ENCODE measurements around the gene IGSF6. TPM values are rescaled to one million over a fixed set of nuclear protein-coding genes. Genes with fewer than 3 reads are reported as not detected.

IGSF6 gene
- total and polyA plus RNA-seq, 9 of the 15 experiments (the other 6 are each of a cell fraction or from before 2014, with no cell fraction given) = 0.07 TPM; not detected in 8

DNA sequence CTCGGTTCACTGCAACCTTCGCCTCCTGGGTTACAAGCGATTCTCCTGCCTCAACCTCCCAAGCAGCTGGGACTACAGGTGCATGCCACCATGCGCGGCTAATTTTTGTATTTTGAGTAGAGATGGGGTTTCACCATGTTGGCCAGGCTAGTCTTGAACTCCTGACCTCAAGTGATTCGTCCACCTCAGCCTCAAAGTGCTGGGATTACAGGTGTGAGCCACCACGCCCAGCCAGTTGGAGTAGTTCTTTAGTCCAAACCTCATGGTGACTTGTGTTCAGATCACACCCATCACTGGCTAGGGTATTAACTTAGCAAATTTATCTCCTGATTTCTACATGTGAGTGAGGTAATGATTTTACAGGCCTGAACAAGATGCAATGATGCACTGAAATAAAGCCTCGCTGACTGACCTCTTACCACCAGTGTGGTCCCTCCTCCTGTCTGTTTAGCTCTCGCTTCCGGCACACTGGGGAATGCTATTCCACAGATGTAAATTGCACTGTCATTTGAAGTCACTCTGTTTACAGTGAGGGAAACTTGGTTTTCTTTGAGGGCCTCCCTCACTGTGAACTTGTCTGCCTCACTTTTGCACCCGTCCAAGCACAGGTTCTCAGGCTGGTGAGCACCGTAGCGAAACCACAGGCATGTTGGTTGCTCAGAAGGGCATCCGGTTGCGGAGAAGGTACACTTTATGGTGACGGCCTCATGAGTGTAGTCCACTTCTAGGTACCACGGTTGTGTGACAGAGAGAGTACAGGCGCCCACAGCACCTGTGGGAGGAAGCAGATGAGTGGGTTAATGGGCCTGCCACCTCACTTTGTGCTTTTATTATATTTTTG is 5.5 kb downstream of the IGSF6 start:
- Histone ChIP-seq H4K20me1 (replicated peaks; ENCODE audit: control insufficient read depth, insufficient read depth, low read length) (no peaks in the 10 kb centered on the region), H3K4me1 (replicated peaks in 1 of 2; ENCODE audit: control insufficient read depth in 2 of 2, insufficient read depth in 2 of 2, low read length in 2 of 2) (no peaks in the 10 kb centered on the region; a peak in 2 of 5 replicates), H3K4me2 (ENCODE audit: insufficient read depth, low read length) (no peak overlapping the region), H3K27ac (ENCODE audit: extremely low read depth, low read depth, low read length) (no peak overlapping the region), H3K9ac (ENCODE audit: insufficient read depth in 1 of 2, low read depth in 2 of 2, low read length in 2 of 2) (no peak overlapping the region), H3K9me3 (replicated peaks; ENCODE audit: control insufficient read depth, insufficient read depth, low read depth, low read length) (no peaks in the 10 kb centered on the region), H3K9me1 (ENCODE audit: control insufficient read depth, insufficient read depth, low read length) (no peaks in the 10 kb centered on the region), H3K79me2 (ENCODE audit: control insufficient read depth, insufficient read depth, low read length) (no peaks in the 10 kb centered on the region), H3K36me3 (ENCODE audit: control insufficient read depth, insufficient read depth, low read length) (peaks cover 6% of the 10 kb centered on the region; the same call in 2 of the 3 replicates), H2AFZ (ENCODE audit: low read depth, low read length) (no peak overlapping the region), H3K27me3 (ENCODE audit: control insufficient read depth in 2 of 2, insufficient read depth in 2 of 2, low read length in 2 of 2) (no peaks in the 10 kb centered on the region), H3K4me3 (no peak overlapping the region)
- WGBS (ENCODE audit: insufficient coverage, low coverage, missing lambda C conversion rate) = 83% methylated on average over 18 of the region's 18 CpGs
- ChIA-PET CTCF (ENCODE audit: low intra/inter-chr PET ratio) (no interaction called here), POLR2A (interaction anchor here (0.7 kb wide), 1 partner anchor 513 kb away, joined by 4 read pairs; no protein-coding TSS in a partner anchor)
- in situ Hi-C loops (cut with MboI) (loop anchor here (5.0 kb wide), 1 partner anchor 60 kb away; no protein-coding TSS in a partner anchor), intact Hi-C loops (cut with micrococcal nuclease) (no loop called here)
- FAIRE-seq (no peak), DNase-seq (ENCODE audit: extremely low read depth in 1 of 4, low spot score in 3 of 4) (no peak), ATAC-seq (no peak)
- BruUV-seq (replicated peaks) = no TSS peak
- TF ChIP-seq MEF2A (IDR thresholded peaks at IDR 0.05; ENCODE audit: control insufficient read depth, low read depth, low read length) = no peak
- TF ChIP-seq CBX1 (IDR thresholded peaks at IDR 0.05; ENCODE audit: low read depth) = no peak
- TF ChIP-seq DNMT1 (IDR thresholded peaks at IDR 0.05) = no peak
- no peak for TF ChIP-seq ZNF518B (CRISPR knock-in tag; IDR thresholded peaks at IDR 0.05)
- TF ChIP-seq POLR2AphosphoS2 (IDR thresholded peaks at IDR 0.05; ENCODE audit: low read length) = no peak
- no peak for TF ChIP-seq CHCHD3 (CRISPR knock-in tag; IDR thresholded peaks at IDR 0.05)
- no peak for TF ChIP-seq MEF2D (tag; conservative IDR thresholded peaks at IDR 0.05; ENCODE audit: low read depth)
- TF ChIP-seq ILF3 (IDR thresholded peaks at IDR 0.05; ENCODE audit: borderline replicate concordance) = no peak
